Neural crest cell (in vitro differentiated cells): ENCODE data around the gene LRRC37A. TPM values are rescaled to one million over a fixed set of nuclear protein-coding genes. Genes with fewer than 3 reads are reported as not detected.
"Not testable (repeated sequence)": the region's sequence is repeated elsewhere in the genome, so short reads cannot be mapped to it uniquely, and the experiment has no call there.

Source experiments
- DNase-seq: peaks from one replicate; pipeline ENCODE4 v3.0.0; 2021; ENCODE audit warnings: low read depth, mixed read lengths, low spot score
- H3K27ac Mint-ChIP-seq: one replicate; pipeline ENCODE4 v1.8.0; 2021; ENCODE audit warnings: mild to moderate bottlenecking, mixed read lengths; ENCODE audit not compliant: unreplicated experiment
- H3K27me3 Mint-ChIP-seq: 2 replicates; pipeline ENCODE4 v1.8.0; 2021; ENCODE audit warnings: low read depth, mild to moderate bottlenecking, mixed read lengths
- H3K36me3 Mint-ChIP-seq: 2 replicates; pipeline ENCODE4 v1.8.0; 2021; ENCODE audit warnings: low read depth, mild to moderate bottlenecking, mixed read lengths
- H3K4me1 Mint-ChIP-seq: 2 replicates; pipeline ENCODE4 v1.8.0; 2021; ENCODE audit warnings: mixed read lengths
- H3K4me3 Mint-ChIP-seq: one replicate; pipeline ENCODE4 v1.8.0; 2021; ENCODE audit warnings: mild to moderate bottlenecking, mixed read lengths
- H3K9me3 Mint-ChIP-seq: 2 replicates; pipeline ENCODE4 v1.8.0; 2021; ENCODE audit warnings: mixed read lengths
- total RNA-seq: library from RNA; stranded (reverse); gene quantifications from 2 replicates; pipeline ENCODE4 v1.2.1, GENCODE V29; 2021

The LRRC37A gene
- total RNA-seq, 1 donor from 2014 or later: 3.6 TPM

DNA sequence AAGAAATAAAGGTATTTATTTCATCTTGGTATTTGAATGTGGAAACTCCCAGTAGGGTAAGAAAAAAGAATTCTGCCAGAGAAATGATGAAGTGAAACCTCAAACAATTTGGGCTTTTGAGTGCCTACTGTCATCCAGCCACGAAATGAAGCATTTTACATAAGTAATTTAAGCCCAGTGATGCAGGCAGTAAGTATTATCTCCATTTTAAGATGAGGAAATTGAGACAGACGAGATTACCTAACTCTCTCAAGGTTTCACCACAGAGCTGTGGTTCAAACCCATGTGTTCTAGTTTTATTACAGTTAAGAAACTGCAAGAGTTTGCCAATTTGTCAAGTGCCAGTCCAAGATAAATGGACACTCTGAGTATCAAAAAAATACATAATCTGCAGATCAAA, 53.4 kb downstream of the LRRC37A start:
- not testable (repeated sequence) for H3K27ac Mint-ChIP-seq, H3K9me3 Mint-ChIP-seq, DNase-seq, H3K36me3 Mint-ChIP-seq, H3K4me1 Mint-ChIP-seq, H3K4me3 Mint-ChIP-seq, H3K27me3 Mint-ChIP-seq

DNA sequence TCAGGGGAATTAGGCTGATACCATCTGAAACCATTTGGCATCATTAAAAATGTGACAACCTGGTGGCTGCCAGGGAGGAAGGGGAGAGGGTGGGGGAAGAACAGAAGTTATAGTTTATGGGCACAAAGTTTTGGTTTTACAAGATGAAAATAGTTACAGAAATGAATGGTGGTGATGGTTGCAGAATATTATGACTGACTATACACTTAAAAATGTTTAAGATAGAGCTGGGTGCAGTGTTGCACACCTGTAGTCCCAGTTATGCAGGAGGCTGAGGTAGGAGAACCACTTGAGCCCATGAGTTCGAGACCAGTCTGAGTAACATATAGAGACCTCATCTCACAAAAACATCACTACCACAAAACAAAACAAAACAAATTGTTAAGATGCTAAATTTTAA, 54.1 kb downstream of the LRRC37A start:
- H3K27me3 Mint-ChIP-seq, H3K4me3 Mint-ChIP-seq, DNase-seq, H3K9me3 Mint-ChIP-seq, H3K36me3 Mint-ChIP-seq, H3K4me1 Mint-ChIP-seq, H3K27ac Mint-ChIP-seq: not testable (repeated sequence)

DNA sequence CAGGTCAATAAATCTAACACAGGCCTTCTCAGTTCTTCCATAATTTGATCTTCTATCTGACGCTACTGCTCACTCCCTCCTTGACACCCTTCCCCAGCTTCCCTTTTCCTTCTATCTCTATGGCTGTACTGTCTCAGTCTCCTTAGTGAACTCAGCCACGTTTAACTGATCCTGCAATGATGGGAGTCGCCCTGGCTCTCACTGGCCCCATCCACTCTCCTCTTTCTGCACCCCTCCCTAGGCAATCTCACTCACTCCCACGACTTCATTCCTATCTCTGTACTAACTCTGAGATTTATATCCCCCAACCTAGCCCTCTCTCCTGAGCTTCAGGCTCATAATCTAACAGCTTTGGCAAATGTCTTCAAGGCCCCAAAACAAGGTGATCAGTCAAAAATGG, 58.9 kb downstream of the LRRC37A start:
- H3K27ac Mint-ChIP-seq, H3K4me3 Mint-ChIP-seq, H3K27me3 Mint-ChIP-seq, H3K36me3 Mint-ChIP-seq, DNase-seq, H3K4me1 Mint-ChIP-seq, H3K9me3 Mint-ChIP-seq: not testable (repeated sequence)

DNA sequence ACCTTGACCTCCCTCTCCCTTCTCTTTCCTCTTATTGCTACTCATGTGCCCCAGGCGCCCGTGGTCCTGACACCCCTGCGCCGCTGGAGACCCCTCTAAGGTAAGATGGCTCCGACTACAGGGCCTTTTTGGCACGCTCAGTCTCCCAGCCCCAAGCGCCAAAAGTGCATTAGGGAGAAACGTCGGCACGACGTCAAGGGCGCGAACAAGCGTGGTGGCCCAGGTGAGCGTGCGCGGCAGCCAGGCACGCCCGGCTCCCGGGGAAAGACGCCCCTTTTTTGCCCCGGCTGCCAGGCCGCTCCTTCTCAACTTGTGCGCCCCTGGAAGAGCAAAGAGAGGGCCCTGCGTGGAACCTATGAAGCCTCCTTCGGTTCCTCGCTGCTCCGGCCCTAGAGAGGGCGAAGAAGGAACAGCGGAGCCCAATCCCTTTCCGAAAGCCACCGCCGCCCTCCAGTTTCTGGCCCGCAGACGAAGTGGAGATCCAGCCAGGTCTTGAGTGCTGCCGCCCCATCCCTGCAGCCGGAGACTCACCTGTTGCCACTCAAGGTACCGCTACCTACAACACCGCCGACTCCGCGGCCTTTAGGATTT, 66.3 kb downstream of the LRRC37A start:
- not testable (repeated sequence) for DNase-seq, H3K4me1 Mint-ChIP-seq, H3K9me3 Mint-ChIP-seq, H3K4me3 Mint-ChIP-seq, H3K36me3 Mint-ChIP-seq, H3K27me3 Mint-ChIP-seq, H3K27ac Mint-ChIP-seq

DNA sequence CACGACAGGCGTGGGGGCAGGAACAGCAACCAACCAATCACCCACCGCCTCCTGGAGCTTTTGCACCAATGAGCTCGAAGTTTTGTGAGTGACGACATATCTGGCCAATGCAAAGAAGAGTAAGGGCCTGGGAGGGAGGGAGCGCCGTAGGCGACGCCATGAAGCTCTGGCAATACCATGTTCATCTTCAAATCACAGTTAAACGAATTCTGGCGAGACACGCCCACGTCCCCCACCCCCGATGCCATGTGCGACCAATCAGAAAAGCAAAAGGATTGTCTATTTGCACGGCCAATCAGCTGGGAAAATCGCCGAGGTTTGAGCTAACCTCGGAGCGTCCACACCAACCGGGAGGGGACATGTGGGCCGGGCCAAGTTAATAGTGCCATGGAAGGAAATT, 66.8 kb downstream of the LRRC37A start, which contains the start of gene ARL17B:
ARL17B (minus strand) TSS at position 12 of the 400 bp plus-strand sequence. CDS start 3,369 bp downstream, outside the sequence.
- H3K27me3 Mint-ChIP-seq, H3K36me3 Mint-ChIP-seq, H3K4me1 Mint-ChIP-seq, H3K4me3 Mint-ChIP-seq, H3K27ac Mint-ChIP-seq, H3K9me3 Mint-ChIP-seq: not testable (repeated sequence)
- DNase-seq: peak; percentile 76

DNA sequence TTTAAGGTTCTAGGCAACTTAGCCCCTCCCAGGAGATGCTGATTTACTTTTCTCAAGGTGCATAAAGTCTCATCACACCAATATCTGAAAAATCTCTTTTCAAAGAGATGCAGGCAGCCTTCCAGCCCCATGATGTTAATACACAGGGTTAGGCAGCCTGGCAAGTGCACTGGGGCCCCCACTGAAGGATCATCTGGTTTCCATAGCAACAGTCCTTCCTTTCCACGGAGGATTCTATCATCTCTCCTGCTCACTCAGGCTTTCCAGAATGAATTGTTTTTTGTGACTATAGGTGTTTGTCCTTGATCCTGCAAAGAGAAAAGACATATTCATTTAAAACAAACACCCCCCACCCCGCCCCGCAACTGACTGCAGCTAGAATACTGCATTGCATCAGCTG, 72.6 kb downstream of the LRRC37A start:
- H3K27ac Mint-ChIP-seq, H3K27me3 Mint-ChIP-seq, DNase-seq, H3K4me1 Mint-ChIP-seq, H3K36me3 Mint-ChIP-seq, H3K9me3 Mint-ChIP-seq, H3K4me3 Mint-ChIP-seq: not testable (repeated sequence)

DNA sequence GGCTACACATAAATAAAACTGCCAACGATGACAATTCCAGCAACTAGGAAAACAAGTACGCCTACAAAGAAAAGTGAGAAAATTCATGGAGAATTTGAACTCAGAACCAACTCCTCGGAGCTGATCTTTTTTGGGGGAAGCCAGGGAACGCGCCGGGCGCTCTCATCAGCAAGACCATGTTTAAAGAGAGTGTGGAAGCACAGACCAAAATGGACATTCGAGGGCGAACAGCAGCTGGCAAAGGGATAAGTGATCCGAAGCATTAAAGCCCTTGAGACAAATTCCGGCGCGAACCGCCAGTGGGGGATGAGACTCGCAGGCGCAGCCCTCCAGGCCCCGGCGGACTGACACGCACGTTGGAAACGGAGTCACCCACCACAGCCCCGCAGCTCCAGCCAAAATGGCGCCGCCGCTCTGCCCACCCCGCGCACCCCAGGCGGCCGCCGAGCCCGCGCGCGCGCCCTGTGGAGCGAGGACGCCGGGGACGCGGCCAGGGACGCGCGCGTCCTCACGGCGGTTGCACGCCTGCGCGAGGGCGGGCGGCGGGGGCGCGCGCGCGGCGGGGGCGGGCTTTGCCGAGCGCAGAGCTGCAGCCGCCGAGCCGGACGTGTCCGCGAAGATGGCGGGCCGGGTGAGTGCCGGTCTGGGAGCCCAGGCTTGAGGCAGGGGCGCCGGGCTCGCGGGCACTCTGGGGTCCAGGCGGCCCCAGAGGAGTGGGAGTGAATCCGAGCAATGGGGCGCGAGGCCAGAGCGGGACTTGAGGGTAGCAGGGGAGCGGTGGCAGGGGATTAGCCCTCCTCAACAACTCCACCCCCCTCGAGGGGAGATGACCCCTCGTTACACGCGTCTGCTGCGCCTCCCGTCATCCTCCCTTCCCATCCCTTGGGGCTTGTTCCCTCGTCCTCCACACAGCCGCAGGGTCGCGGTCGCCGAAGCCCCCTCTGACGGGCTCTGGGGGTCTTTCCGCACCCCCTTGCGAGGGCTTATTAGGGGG, 77.6 kb downstream of the LRRC37A start:
- H3K9me3 Mint-ChIP-seq, H3K27me3 Mint-ChIP-seq, H3K36me3 Mint-ChIP-seq, DNase-seq, H3K27ac Mint-ChIP-seq, H3K4me3 Mint-ChIP-seq, H3K4me1 Mint-ChIP-seq: not testable (repeated sequence)

DNA sequence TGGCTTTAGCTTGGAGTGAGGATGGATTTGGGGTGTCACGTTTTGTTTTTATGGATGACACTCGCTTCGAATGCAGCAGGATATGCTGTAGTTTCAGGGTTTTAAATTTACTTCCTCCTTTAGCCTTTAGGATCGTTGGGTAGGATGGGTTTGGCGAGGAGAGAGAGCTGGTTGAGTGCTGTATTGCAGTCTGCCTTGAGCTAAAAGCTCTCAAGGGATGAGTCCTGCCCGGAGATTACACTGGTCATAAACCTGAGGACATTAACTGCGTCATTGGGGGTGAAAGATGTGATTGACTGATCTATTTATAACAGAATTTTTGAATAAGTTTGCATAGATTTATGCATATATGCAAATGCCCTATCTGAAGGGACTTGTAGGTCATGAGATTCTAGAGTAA, 78.5 kb downstream of the LRRC37A start:
- not testable (repeated sequence) for H3K36me3 Mint-ChIP-seq, H3K4me3 Mint-ChIP-seq, H3K9me3 Mint-ChIP-seq, H3K27me3 Mint-ChIP-seq, H3K4me1 Mint-ChIP-seq, H3K27ac Mint-ChIP-seq, DNase-seq

DNA sequence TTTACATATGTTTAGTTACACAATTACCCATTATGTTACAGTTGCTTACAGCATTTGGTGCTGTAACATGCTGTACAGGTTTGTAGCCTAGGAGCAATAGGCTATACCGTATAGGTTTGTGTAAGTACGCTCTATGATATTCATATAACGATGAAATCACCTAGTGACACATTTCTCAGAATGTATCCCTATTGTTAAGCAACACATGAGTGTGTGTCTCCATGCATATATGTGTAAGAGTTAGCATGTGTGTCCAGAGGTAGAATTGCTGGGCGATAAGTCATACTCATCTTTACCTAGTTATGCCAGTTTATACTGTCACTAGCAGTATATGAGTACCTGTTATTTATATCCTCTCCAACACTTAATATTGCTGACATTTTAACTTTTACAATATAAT, 88.2 kb downstream of the LRRC37A start:
- H3K9me3 Mint-ChIP-seq, H3K36me3 Mint-ChIP-seq, H3K27me3 Mint-ChIP-seq, DNase-seq, H3K4me1 Mint-ChIP-seq, H3K27ac Mint-ChIP-seq, H3K4me3 Mint-ChIP-seq: not testable (repeated sequence)

DNA sequence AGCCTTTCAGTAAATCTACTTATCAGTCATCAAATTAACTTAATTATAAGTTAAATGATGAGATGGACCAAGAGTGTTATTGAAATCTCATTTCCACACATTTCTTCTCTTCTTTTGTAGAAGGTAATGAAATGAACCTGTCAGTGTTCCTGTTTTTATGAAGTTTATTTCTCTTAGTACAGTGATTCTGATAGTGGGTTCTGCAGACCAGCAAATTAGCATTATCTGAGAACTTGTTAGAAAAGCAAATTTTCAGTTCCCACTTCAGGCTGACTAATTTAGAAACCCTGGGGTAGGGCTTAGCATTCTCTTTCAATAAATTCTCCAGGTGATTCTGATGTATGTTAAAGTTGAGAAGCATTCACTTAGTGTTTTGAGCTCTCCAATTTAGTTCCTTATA, 90.6 kb downstream of the LRRC37A start:
- H3K4me1 Mint-ChIP-seq, H3K27me3 Mint-ChIP-seq, H3K9me3 Mint-ChIP-seq, H3K4me3 Mint-ChIP-seq, H3K36me3 Mint-ChIP-seq, DNase-seq, H3K27ac Mint-ChIP-seq: not testable (repeated sequence)

Other genes with a start within 250 kb of the LRRC37A start
- gene KANSL1, start 101.7 kb upstream of the LRRC37A start, total RNA-seq: 121 and 126 TPM in 2 replicates
- 12.8 and 12.9 TPM in 2 replicates for gene ARL17B, start 66.6 kb downstream of the LRRC37A start, total RNA-seq
- gene LRRC37A2, start 217.3 kb downstream of the LRRC37A start, total RNA-seq: 18.5 and 20.3 TPM in 2 replicates